AG04450 (cell line): Measurements from ENCODE around the gene IL9. TPM values are rescaled to one million over a fixed set of nuclear protein-coding genes. Genes with fewer than 3 reads are reported as not detected.

Source experiments
- CTCF ChIA-PET: fragments of 300-600, 350-600 bp; formaldehyde crosslinking; extraction: SDS; loops from one replicate; lab custom pipeline; 2022; ENCODE audit warnings: antibody characterized with exemption, inconsistent platforms; lab: Charles Lee
- POLR2A ChIA-PET: fragments of 350-600 bp; formaldehyde crosslinking; extraction: SDS; loops from one replicate; lab custom pipeline; 2021; ENCODE audit warnings: antibody characterized with exemption, inconsistent platforms; lab: Yijun Ruan, JAX
- DNase-seq: peaks from one replicate; pipeline ENCODE4 v3.0.0-alpha.2; 2011; ENCODE audit warnings: low read depth, low spot score
- H3K27ac ChIP-seq: one replicate; pipeline ENCODE4 v1.5.1; 2012; ENCODE audit warnings: low read depth, low read length, control low read depth
- H3K27me3 ChIP-seq: one replicate; pipeline ENCODE4 v1.6.0; 2012; ENCODE audit warnings: low read length; ENCODE audit not compliant: control insufficient read depth, insufficient read depth
- H3K4me3 ChIP-seq: 2 replicates; pipeline ENCODE4 v1.5.1; 2011; ENCODE audit warnings: mild to moderate bottlenecking, low read depth, low read length, control low read depth
- H3K9me3 ChIP-seq: 2 replicates; pipeline ENCODE4 v1.5.1; 2012; ENCODE audit warnings: low read length; ENCODE audit not compliant: control insufficient read depth, insufficient read depth
- CTCF ChIP-seq: IDR thresholded peaks from 2 replicates; pipeline ENCODE4 v1.5.1; 2011; ENCODE audit warnings: low read depth, low read length, control low read depth, inconsistent platforms
- polyA plus RNA-seq: library from polyadenylated mRNA; depleted of rRNA; stranded (reverse); fragments of >200 nt; gene quantifications from 2 replicates; pipeline ENCODE4 v1.2.3, GENCODE V29; 2011

IL9 gene
- polyA plus RNA-seq, 1 experiment: not detected

GRCh38 chr5:135894789-135895188 lies 852 bp downstream of the IL9 start:
- DNase-seq: no peak
- ChIA-PET POLR2A (no interaction called here), CTCF (interaction anchor here (1.3 to 1.6 kb wide), 2 partner anchors 280 to 317 kb away, joined by 5 read pairs; no protein-coding TSS in a partner anchor)
- Histone ChIP-seq H3K27me3 (peaks cover 16% of the 10 kb centered on the region), H3K9me3 (no peaks in the 10 kb centered on the region), H3K27ac (no peak overlapping the region), H3K4me3 (no peak overlapping the region)
- no peak for TF ChIP-seq CTCF

- DNase-seq: no peak
- Histone ChIP-seq H3K9me3 (no peaks in the 10 kb centered on the region), H3K27me3 (peaks cover 13% of the 10 kb centered on the region), H3K4me3 (no peak overlapping the region), H3K27ac (no peak overlapping the region)
- no peak for TF ChIP-seq CTCF
- CTCF ChIA-PET: interaction anchor here (1.6 kb wide), 1 partner anchor 280 kb away, joined by 5 read pairs; no protein-coding TSS in a partner anchor
- POLR2A ChIA-PET: no interaction called here
Observed at GRCh38 chr5:135894276-135894675, 1.4 kb downstream of the IL9 start.

GRCh38 chr5:135891791-135892190 lies 3.9 kb downstream of the IL9 start:
- Histone ChIP-seq H3K4me3 (no peak overlapping the region), H3K27me3 (peaks cover 8% of the 10 kb centered on the region), H3K9me3 (no peaks in the 10 kb centered on the region), H3K27ac (no peak overlapping the region)
- DNase-seq: no peak
- ChIA-PET POLR2A (interaction anchor here (0.5 kb wide), 1 partner anchor 292 kb away, joined by 14 read pairs; no protein-coding TSS in a partner anchor), CTCF (interaction anchor here (0.7 to 5.9 kb wide), 14 partner anchors 8 to 326 kb away, joined by 3 to 108 read pairs (median 6); no protein-coding TSS in a partner anchor)
- peak; percentile 36 for TF ChIP-seq CTCF

GRCh38 chr5:135891268-135891667 lies 4.4 kb downstream of the IL9 start:
- Histone ChIP-seq H3K4me3 (no peak overlapping the region), H3K9me3 (no peaks in the 10 kb centered on the region), H3K27ac (no peak overlapping the region), H3K27me3 (peaks cover 8% of the 10 kb centered on the region)
- ChIA-PET CTCF (interaction anchor here (0.6 to 5.9 kb wide), 14 partner anchors 9 to 325 kb away, joined by 3 to 108 read pairs (median 6); no protein-coding TSS in a partner anchor), POLR2A (interaction anchor here (0.5 to 1.1 kb wide), 2 partner anchors 167 to 292 kb away, joined by 3 to 14 read pairs; no protein-coding TSS in a partner anchor)
- DNase-seq: no peak
- no peak for TF ChIP-seq CTCF

- ChIA-PET CTCF (interaction anchor here (0.6 to 5.9 kb wide), 11 partner anchors 9 to 321 kb away, joined by 3 to 108 read pairs (median 6); no protein-coding TSS in a partner anchor), POLR2A (interaction anchor here (1.1 kb wide), 1 partner anchor 168 kb away, joined by 3 read pairs; no protein-coding TSS in a partner anchor)
- TF ChIP-seq CTCF: no peak
- Histone ChIP-seq H3K27me3 (peaks cover 8% of the 10 kb centered on the region), H3K9me3 (no peaks in the 10 kb centered on the region), H3K4me3 (no peak overlapping the region), H3K27ac (no peak overlapping the region)
- no peak for DNase-seq
Observed at GRCh38 chr5:135890867-135891266, 4.8 kb downstream of the IL9 start.
